Karpas-422 (cell line): Measurements from ENCODE around the gene KY. TPM values are rescaled to one million over a fixed set of nuclear protein-coding genes. Genes with fewer than 3 reads are reported as not detected.

Experiments used
- DNase-seq: peaks from one replicate; pipeline ENCODE4 v3.0.0-alpha.2; 2015
- H2AFZ ChIP-seq: fragments of 200-600 bp; sonication (generic); 2 replicates; pipeline ENCODE4 v1.6.1; 2014; ENCODE audit warnings: antibody characterized with exemption, low read length, mixed read lengths
- H3K27ac ChIP-seq: fragments of 200-600 bp; sonication (generic); 2 replicates; pipeline ENCODE4 v1.5.1; 2014; ENCODE audit warnings: mild to moderate bottlenecking, low read length, moderate library complexity
- H3K27me3 ChIP-seq: fragments of 200-600 bp; sonication (generic); 2 replicates; pipeline ENCODE4 v1.6.1; 2014; ENCODE audit warnings: low read length, mixed read lengths
- H3K36me3 ChIP-seq: fragments of 200-600 bp; sonication (generic); 2 replicates; pipeline ENCODE4 v1.6.1; 2014; ENCODE audit warnings: low read length, mixed read lengths; ENCODE audit not compliant: insufficient read depth
- H3K4me1 ChIP-seq: fragments of 200-600 bp; sonication (generic); 2 replicates; pipeline ENCODE4 v1.6.1; 2014; ENCODE audit warnings: mild to moderate bottlenecking, low read length, mixed read lengths
- H3K4me2 ChIP-seq: fragments of 200-600 bp; sonication (generic); 2 replicates; pipeline ENCODE4 v1.6.1; 2014; ENCODE audit warnings: low read length, low read depth, mild to moderate bottlenecking; ENCODE audit not compliant: poor library complexity, severe bottlenecking
- H3K4me3 ChIP-seq: fragments of 200-600 bp; sonication (generic); 2 replicates; pipeline ENCODE4 v1.5.1; 2014; ENCODE audit warnings: mild to moderate bottlenecking, antibody characterized with exemption, low read length, mixed read lengths
- H3K79me2 ChIP-seq: fragments of 200-600 bp; sonication (generic); 2 replicates; pipeline ENCODE4 v1.6.1; 2014; ENCODE audit warnings: mild to moderate bottlenecking, low read length, mixed read lengths
- H3K9ac ChIP-seq: fragments of 200-600 bp; sonication (generic); 2 replicates; pipeline ENCODE4 v1.6.0; 2014; ENCODE audit warnings: low read length
- H3K9me2 ChIP-seq: fragments of 200-600 bp; sonication (generic), shearing (Covaris generic); replicated peaks from 2 replicates; pipeline ENCODE4 v1.6.0; 2014; ENCODE audit warnings: mild to moderate bottlenecking, low read length, moderate library complexity; ENCODE audit not compliant: insufficient read depth
- H3K9me3 ChIP-seq: fragments of 300-700, 200-600 bp; sonication (generic); 2 replicates; pipeline ENCODE4 v1.6.1; 2014; ENCODE audit warnings: low read length, mixed read lengths
- H4K20me1 ChIP-seq: fragments of 200-600 bp; sonication (generic); 2 replicates; pipeline ENCODE4 v1.6.1; 2014; ENCODE audit warnings: mild to moderate bottlenecking, antibody characterized with exemption, low read length, low read depth; ENCODE audit not compliant: insufficient read depth
- total RNA-seq: library from RNA; depleted of rRNA; stranded (reverse); fragments of >200 nt; shearing (Covaris generic); gene quantifications from 2 replicates; pipeline ENCODE4 v1.2.3, GENCODE V29; 2014; ENCODE audit warnings: low replicate concordance

KY gene
- total RNA-seq, 1 experiment from 2014 or later, result not detected

- Histone ChIP-seq H3K9ac (no peak overlapping the region), H3K79me2 (no peaks in the 10 kb centered on the region), H3K36me3 (no peaks in the 10 kb centered on the region), H3K4me3 (no peak overlapping the region), H2AFZ (no peak overlapping the region), H3K9me3 (no peaks in the 10 kb centered on the region), H3K4me1 (no peaks in the 10 kb centered on the region), H3K9me2 (no peaks in the 10 kb centered on the region), H3K4me2 (no peak overlapping the region), H3K27ac (no peak overlapping the region), H4K20me1 (no peaks in the 10 kb centered on the region), H3K27me3 (no peaks in the 10 kb centered on the region)
- no peak for DNase-seq
These were observed 35.1 kb downstream of the KY start for GRCh38 chr3:134615743-134616142.

GRCh38 chr3:134614955-134615354 lies 35.9 kb downstream of the KY start:
- no peak overlapping the region for H3K9ac ChIP-seq
- DNase-seq, result no peak
- no peaks in the 10 kb centered on the region for H3K4me1 ChIP-seq
- H2AFZ ChIP-seq, result no peak overlapping the region
- no peaks in the 10 kb centered on the region for H4K20me1 ChIP-seq
- no peak overlapping the region for H3K4me3 ChIP-seq
- no peaks in the 10 kb centered on the region for H3K36me3 ChIP-seq
- H3K9me3 ChIP-seq, result no peaks in the 10 kb centered on the region
- H3K79me2 ChIP-seq, result no peaks in the 10 kb centered on the region
- no peaks in the 10 kb centered on the region for H3K9me2 ChIP-seq
- H3K27me3 ChIP-seq, result no peaks in the 10 kb centered on the region
- no peak overlapping the region for H3K27ac ChIP-seq
- no peak overlapping the region for H3K4me2 ChIP-seq

- H3K79me2 ChIP-seq, result no peaks in the 10 kb centered on the region
- no peaks in the 10 kb centered on the region for H3K4me1 ChIP-seq
- H4K20me1 ChIP-seq, result no peaks in the 10 kb centered on the region
- H3K4me2 ChIP-seq, result no peak overlapping the region
- H3K9me2 ChIP-seq, result no peaks in the 10 kb centered on the region
- H3K9me3 ChIP-seq, result no peaks in the 10 kb centered on the region
- H3K4me3 ChIP-seq, result no peak overlapping the region
- H3K36me3 ChIP-seq, result no peaks in the 10 kb centered on the region
- H3K27me3 ChIP-seq, result no peaks in the 10 kb centered on the region
- no peak overlapping the region for H3K27ac ChIP-seq
- no peak overlapping the region for H3K9ac ChIP-seq
- no peak overlapping the region for H2AFZ ChIP-seq
- no peak for DNase-seq
These were observed 37.8 kb downstream of the KY start for GRCh38 chr3:134613006-134613520.

- Histone ChIP-seq H4K20me1 (no peaks in the 10 kb centered on the region), H3K9me2 (no peaks in the 10 kb centered on the region)
- DNase-seq, result no peak
These were observed 39.3 kb downstream of the KY start for GRCh38 chr3:134611516-134611915.

GRCh38 chr3:134610432-134611385 lies 40.1 kb downstream of the KY start:
- Histone ChIP-seq H4K20me1 (no peaks in the 10 kb centered on the region), H3K4me3 (no peak overlapping the region), H3K79me2 (no peaks in the 10 kb centered on the region), H3K27ac (no peak overlapping the region), H3K27me3 (no peaks in the 10 kb centered on the region), H3K9ac (no peak overlapping the region), H3K9me2 (no peaks in the 10 kb centered on the region), H3K4me1 (no peaks in the 10 kb centered on the region), H3K9me3 (no peaks in the 10 kb centered on the region), H2AFZ (no peak overlapping the region), H3K36me3 (no peaks in the 10 kb centered on the region), H3K4me2 (no peak overlapping the region)
- DNase-seq, result no peak

More at GRCh38 chr3:134611516-134611915, 39.3 kb downstream of the KY start:
- no peaks in the 10 kb centered on the region for H3K79me2 ChIP-seq
- no peaks in the 10 kb centered on the region for H3K27me3 ChIP-seq
- no peaks in the 10 kb centered on the region for H3K9me3 ChIP-seq
- H3K4me3 ChIP-seq, result no peak overlapping the region
- no peak overlapping the region for H3K27ac ChIP-seq
- no peak overlapping the region for H3K9ac ChIP-seq
- H3K36me3 ChIP-seq, result no peaks in the 10 kb centered on the region
- no peak overlapping the region for H3K4me2 ChIP-seq
- H3K4me1 ChIP-seq, result no peaks in the 10 kb centered on the region
- H2AFZ ChIP-seq, result no peak overlapping the region

- Histone ChIP-seq H3K27ac (no peak overlapping the region), H3K27me3 (no peaks in the 10 kb centered on the region), H3K4me2 (no peak overlapping the region), H4K20me1 (no peaks in the 10 kb centered on the region), H3K4me1 (no peaks in the 10 kb centered on the region), H3K9me2 (no peaks in the 10 kb centered on the region), H3K36me3 (no peaks in the 10 kb centered on the region), H3K9me3 (no peaks in the 10 kb centered on the region), H2AFZ (no peak overlapping the region), H3K79me2 (no peaks in the 10 kb centered on the region), H3K4me3 (no peak overlapping the region), H3K9ac (no peak overlapping the region)
- no peak for DNase-seq
These were observed 40.9 kb downstream of the KY start for GRCh38 chr3:134609821-134610431.

GRCh38 chr3:134608771-134609435 lies 41.9 kb downstream of the KY start:
- Histone ChIP-seq H3K27ac (no peak overlapping the region), H3K4me2 (no peak overlapping the region), H3K9ac (no peak overlapping the region), H3K36me3 (no peaks in the 10 kb centered on the region), H3K9me2 (no peaks in the 10 kb centered on the region), H3K4me1 (no peaks in the 10 kb centered on the region), H3K4me3 (no peak overlapping the region), H4K20me1 (no peaks in the 10 kb centered on the region), H3K27me3 (no peaks in the 10 kb centered on the region), H3K79me2 (no peaks in the 10 kb centered on the region), H2AFZ (no peak overlapping the region), H3K9me3 (no peaks in the 10 kb centered on the region)
- DNase-seq, result no peak
